Kidney capillary endothelial cell (primary cell): ENCODE results near the gene PACS1.
A peak's percentile ranks its signal among the peaks of the same experiment; 100 is the strongest.
"Not testable (repeated sequence)": the region's sequence is repeated elsewhere in the genome, so short reads cannot be mapped to it uniquely, and the experiment has no call there.

ENCODE experiments used
- DNase-seq: peaks from one replicate; pipeline ENCODE4 v3.0.0-alpha.2; 2018; ENCODE audit warnings: low spot score

PACS1 gene

GRCh38 chr11:66259956-66260355 lies 189.9 kb downstream of the PACS1 start:
- DNase-seq: no peak

GRCh38 chr11:66261578-66261977 lies 191.5 kb downstream of the PACS1 start:
- DNase-seq: no peak

- DNase-seq: no peak
Observed at GRCh38 chr11:66262191-66262590, 192.1 kb downstream of the PACS1 start.

- DNase-seq: no peak
Observed at GRCh38 chr11:66262696-66263095, 192.6 kb downstream of the PACS1 start.

GRCh38 chr11:66263231-66263630 lies 193.2 kb downstream of the PACS1 start:
- DNase-seq: no peak

- DNase-seq: no peak
Observed at GRCh38 chr11:66263785-66264184, 193.7 kb downstream of the PACS1 start.

- no peak for DNase-seq
Observed at GRCh38 chr11:66264383-66264782, 194.3 kb downstream of the PACS1 start.

GRCh38 chr11:66264914-66265313 lies 194.8 kb downstream of the PACS1 start:
- DNase-seq: no peak

- DNase-seq: no peak
Observed at GRCh38 chr11:66265531-66266377, 195.7 kb downstream of the PACS1 start.

- DNase-seq: no peak
Observed at GRCh38 chr11:66266378-66267038, 196.4 kb downstream of the PACS1 start.

GRCh38 chr11:66267039-66267378 lies 196.9 kb downstream of the PACS1 start:
- no peak for DNase-seq

GRCh38 chr11:66267379-66268243 lies 197.5 kb downstream of the PACS1 start:
- peak; percentile 86 for DNase-seq

GRCh38 chr11:66268244-66268951 lies 198.3 kb downstream of the PACS1 start, which contains the start of gene RAB1B:
Gene RAB1B (plus strand): TSS chr11:66268639. CDS start chr11:66268680, 41 bp downstream.
- peak; percentile 100 for DNase-seq

GRCh38 chr11:66268952-66269905 lies 199.2 kb downstream of the PACS1 start:
- DNase-seq: no peak

- no peak for DNase-seq
Observed at GRCh38 chr11:66271816-66272215, 201.7 kb downstream of the PACS1 start.

- DNase-seq: no peak
Observed at GRCh38 chr11:66272596-66272995, 202.5 kb downstream of the PACS1 start.

GRCh38 chr11:66274219-66274618 lies 204.1 kb downstream of the PACS1 start:
- no peak for DNase-seq

GRCh38 chr11:66275396-66275795 lies 205.3 kb downstream of the PACS1 start:
- DNase-seq: no peak

GRCh38 chr11:66275984-66276612 lies 206.0 kb downstream of the PACS1 start:
- DNase-seq: no peak

- DNase-seq: not testable (repeated sequence)
Observed at GRCh38 chr11:66276619-66277018, 206.5 kb downstream of the PACS1 start.
